Heart right ventricle (tissue), 16 donors: Measurements from ENCODE around the gene PAK4. TPM values are rescaled to one million over a fixed set of nuclear protein-coding genes. Genes with fewer than 3 reads are reported as not detected.

Experiments
- ATAC-seq, 8 donors: fragments of 200-7000 bp; cut with Tn5 transposase; one replicate each; pipeline ENCODE4 v1.9.1; 2020; ENCODE audit warnings: mild to moderate bottlenecking in 8 of 8, moderate library complexity in 8 of 8, moderate number of reproducible peaks in 1 of 8
- DNase-seq, 2 donors: peaks; one replicate each; pipeline ENCODE4 v3.0.0-alpha.2; 2020
- H3K27ac ChIP-seq, 10 donors: fragments of 200-600 bp; sonication (generic) in 2 of 10; one replicate each; pipeline versions ENCODE4 v1.5.0 to v1.8.0; 2020 to 2022; ENCODE audit warnings: mild to moderate bottlenecking in 3 of 10
- H3K27me3 ChIP-seq, 7 donors: fragments of 200-600 bp; one replicate each; pipeline ENCODE4 v1.8.0; 2021 to 2022; ENCODE audit warnings: mild to moderate bottlenecking in 2 of 7
- H3K36me3 ChIP-seq, 9 donors: fragments of 200-600 bp; sonication (generic) in 1 of 9; one replicate each; pipeline versions ENCODE4 v1.5.0 to v1.8.0; 2020 to 2022; ENCODE audit warnings: mild to moderate bottlenecking in 2 of 9
- H3K4me1 ChIP-seq, 9 donors: fragments of 200-600 bp; sonication (generic) in 1 of 9; one replicate each; pipeline versions ENCODE4 v1.5.0 to v1.8.0; 2020 to 2022; ENCODE audit warnings: mild to moderate bottlenecking in 4 of 9
- H3K4me3 ChIP-seq, 10 donors: fragments of 200-600 bp; sonication (generic) in 2 of 10; one replicate each; pipeline versions ENCODE4 v1.5.0 to v1.8.0; 2020 to 2022; ENCODE audit warnings: mild to moderate bottlenecking in 7 of 10, moderate library complexity in 2 of 10
- H3K9me3 ChIP-seq, 11 donors: fragments of 200-600 bp in 10 of 11; sonication (generic) in 2 of 11; one replicate each; pipeline versions ENCODE4 v1.5.0 to v1.8.0; 2013 to 2022; ENCODE audit warnings: mild to moderate bottlenecking in 2 of 11, control low read depth in 1 of 11, moderate library complexity in 1 of 11
- CTCF ChIP-seq, 9 donors: fragments of 200-600 bp; sonication (generic) in 2 of 9; IDR thresholded peaks; one replicate each; pipeline versions ENCODE4 v1.5.0 to v1.8.0; 2021 to 2022; ENCODE audit warnings: antibody characterized with exemption in 9 of 9, mild to moderate bottlenecking in 5 of 9, moderate library complexity in 1 of 9
- WGBS, 2 donors: extraction: QIAGEN DNeasy Blood & Tissue Kit; methylation state at CpG; one replicate each; pipeline ENCODE4 v1.1.7; 2013; ENCODE audit warnings: inconsistent platforms in 1 of 2; 5-methylcytosine and 5-hydroxymethylcytosine counted together
- intact Hi-C, 10 donors: fragments of 100-400 bp; cut with DNase I; formaldehyde crosslinking; loops; one replicate each; pipeline versions ENCODE4 v1.11.1 to v1.14.2; 2022
- polyA plus RNA-seq, 2 donors: library from polyadenylated mRNA; stranded (reverse); fragments of 200-250 nt; gene quantifications; one replicate each; pipeline ENCODE4 v1.2.3, GENCODE V29; 2013
- total RNA-seq, 10 donors: library from RNA; stranded (reverse); fragmentation: NEBNext Ultra II Directional in 3 of 10; extraction: Animal tissue kit (Norgen Biotek cat#: 25700) in 3 of 10; gene quantifications; one replicate each; pipeline versions ENCODE4 v1.2.1 to v1.2.4, GENCODE V29; 2021 to 2023
- donor health status: Arrhythmogenic right ventricular cardiomyopathy.
- donor health status: ischemic (EF 13 %, LVEDD 7.1; RV severe dilation, severe dysfunction).
- donor health status: healthy with polysubstance abuse.
- donor health status: DM: no; HTN: yes; CAD: no.
- donor health status: DM: no; HTN: no; CAD: no.
- donor health status: ischemic (EF 25% LVEDD 6.9; RV normal size, moderate dysfunction).
- donor health status: ischemic (EF 25% LVEDD 5.7; RV mildly dilated, moderate dysfunction).
- donor health status: healthy.
- donor health status: DM: yes; HTN: yes; CAD: no.
- donor health status: Ischemic cardiomyopathy.
- donor health status: ischemic (EF 35%, LVEDD 5.7; RV mildly dilated, moderate dysfunction).
- donor health status: nonischemic (EF 11% LVEDD 7.7; RV severe dilation, severe dysfunction).
- donor health status: DM: yes; HTN: yes; CAD: no.
- donor health status: PGD.
- donor health status: ischemic (EF 29% LVEDD 5.4; RV normal size, mild dysfunction).
- donor health status: nonischemic (EF 23%, LVEDD 6.1; RV moderate dilation, normal function).

The PAK4 gene
- total and polyA plus RNA-seq, 12 donors, result 8.6 to 22.4 (median 16.1) TPM

- H3K4me1 ChIP-seq, result no peaks in the 10 kb centered on the region
- no peak for TF ChIP-seq CTCF (IDR thresholded peaks at IDR 0.05)
- ATAC-seq (no peak), DNase-seq (no peak)
- intact Hi-C loops, result no loop called here
- no peaks in the 10 kb centered on the region for H3K9me3 ChIP-seq
- 93 to 94% methylated on average over 30 of the region's 30 CpGs for WGBS, 2 donors
- H3K27me3 ChIP-seq, result no peaks in the 10 kb centered on the region
- no peak overlapping the region for H3K27ac ChIP-seq
- no peak overlapping the region for H3K4me3 ChIP-seq
- peaks cover 0 to 67% (median 4%) of the 10 kb centered on the region in 9 donors for H3K36me3 ChIP-seq
These were observed 52.9 kb downstream of the PAK4 start for GRCh38 chr19:39178296-39179006.

GRCh38 chr19:39179754-39180153, 54.2 kb downstream of the PAK4 start:
- Histone ChIP-seq H3K27ac (no peak overlapping the region), H3K9me3 (no peaks in the 10 kb centered on the region), H3K36me3 (peaks cover 0 to 56% (median 0%) of the 10 kb centered on the region in 9 donors), H3K27me3 (no peaks in the 10 kb centered on the region), H3K4me1 (no peaks in the 10 kb centered on the region), H3K4me3 (no peak overlapping the region)
- 92 to 93% methylated on average over 10 of the region's 10 CpGs for WGBS, 2 donors
- DNase-seq (no peak), ATAC-seq (no peak)
- intact Hi-C loops, result loop anchor here in 1 of 10 donors (10.0 kb wide), 1 partner anchor 145 kb away; the partner anchor contains the start of gene LRFN1
- TF ChIP-seq CTCF (IDR thresholded peaks at IDR 0.05), result no peak

GRCh38 chr19:39180749-39181148, 55.2 kb downstream of the PAK4 start:
- no peaks in the 10 kb centered on the region for H3K27me3 ChIP-seq
- peaks cover 0 to 46% (median 0%) of the 10 kb centered on the region in 9 donors for H3K36me3 ChIP-seq
- no peak for ATAC-seq
- DNase-seq, result no peak
- intact Hi-C loops, result loop anchor here in 1 of 10 donors (10.0 kb wide), 1 partner anchor 144 kb away; the partner anchor contains the start of gene LRFN1
- no peak overlapping the region for H3K4me3 ChIP-seq
- TF ChIP-seq CTCF (IDR thresholded peaks at IDR 0.05), result no peak
- H3K9me3 ChIP-seq, result no peaks in the 10 kb centered on the region
- 78 to 89% methylated on average over 9 of the region's 9 CpGs for WGBS, 2 donors
- no peak overlapping the region for H3K27ac ChIP-seq
- no peaks in the 10 kb centered on the region for H3K4me1 ChIP-seq

GRCh38 chr19:39181500-39182173, 56.1 kb downstream of the PAK4 start:
- no peak for TF ChIP-seq CTCF (IDR thresholded peaks at IDR 0.05)
- Histone ChIP-seq H3K27ac (no peak overlapping the region), H3K4me1 (no peaks in the 10 kb centered on the region), H3K36me3 (peaks cover 0 to 37% (median 0%) of the 10 kb centered on the region in 9 donors), H3K4me3 (no peak overlapping the region), H3K9me3 (no peaks in the 10 kb centered on the region), H3K27me3 (peaks cover 0 to 5% (median 0%) of the 10 kb centered on the region in 7 donors)
- no peak for ATAC-seq
- DNase-seq, result no peak
- 89% methylated on average over 21 of the region's 21 CpGs for WGBS, 2 donors
- intact Hi-C loops, result loop anchor here in 1 of 10 donors (10.0 kb wide), 1 partner anchor 143 kb away; the partner anchor contains the start of gene LRFN1
